ENCODE results near the gene CDHR3. TPM values are rescaled to one million over a fixed set of nuclear protein-coding genes. Genes with fewer than 3 reads are reported as not detected.

Gene CDHR3
- total RNA-seq, 1 experiment from 2014 or later = 4.0 TPM

- Mint-ChIP-seq H3K9me3 (ENCODE audit: low read depth, unreplicated experiment) (no peaks in the 10 kb centered on the region), H3K4me1 (ENCODE audit: low read depth, unreplicated experiment) (no peaks in the 10 kb centered on the region), H3K4me3 (ENCODE audit: low read depth, unreplicated experiment) (no peak overlapping the region), H3K36me3 (ENCODE audit: insufficient read depth, unreplicated experiment) (no peaks in the 10 kb centered on the region), H3K27me3 (ENCODE audit: unreplicated experiment) (peaks cover 37% of the 10 kb centered on the region), H3K27ac (ENCODE audit: unreplicated experiment) (no peak overlapping the region)
- no peak for TF ChIP-seq CTCF (IDR thresholded peaks at IDR 0.05; ENCODE audit: unreplicated experiment)
- CTCF ChIA-PET = interaction anchor here (0.6 kb wide), 1 partner anchor 187 kb away, joined by 3 read pairs; no protein-coding TSS in a partner anchor
- intact Hi-C loops (cut with micrococcal nuclease; ENCODE audit: unreplicated experiment) = no loop called here
- BruUV-seq (replicated peaks) = no TSS peak
- no peak for DNase-seq
Observed at GRCh38 chr7:106018566-106019469, 55.8 kb downstream of the CDHR3 start.

GRCh38 chr7:106019470-106019820 is 56.4 kb downstream of the CDHR3 start:
- no peaks in the 10 kb centered on the region for H3K36me3 Mint-ChIP-seq (ENCODE audit: insufficient read depth, unreplicated experiment)
- intact Hi-C loops (cut with micrococcal nuclease; ENCODE audit: unreplicated experiment) = no loop called here

GRCh38 chr7:106021151-106022067 is 58.3 kb downstream of the CDHR3 start:
- intact Hi-C loops (cut with micrococcal nuclease; ENCODE audit: unreplicated experiment) = no loop called here
- H3K27ac Mint-ChIP-seq (ENCODE audit: unreplicated experiment) = no peak overlapping the region
- CTCF ChIA-PET = no interaction called here

More at GRCh38 chr7:106019470-106019820, 56.4 kb downstream of the CDHR3 start:
- no peak for TF ChIP-seq CTCF (IDR thresholded peaks at IDR 0.05; ENCODE audit: unreplicated experiment)
- Mint-ChIP-seq H3K9me3 (ENCODE audit: low read depth, unreplicated experiment) (no peaks in the 10 kb centered on the region), H3K4me3 (ENCODE audit: low read depth, unreplicated experiment) (no peak overlapping the region), H3K27ac (ENCODE audit: unreplicated experiment) (no peak overlapping the region), H3K27me3 (ENCODE audit: unreplicated experiment) (peaks cover 44% of the 10 kb centered on the region), H3K4me1 (ENCODE audit: low read depth, unreplicated experiment) (no peaks in the 10 kb centered on the region)
- DNase-seq = no peak
- BruUV-seq (replicated peaks) = no TSS peak
- CTCF ChIA-PET = interaction anchor here (0.6 kb wide), 1 partner anchor 186 kb away, joined by 3 read pairs; no protein-coding TSS in a partner anchor

More at GRCh38 chr7:106021151-106022067, 58.3 kb downstream of the CDHR3 start:
- TF ChIP-seq CTCF (IDR thresholded peaks at IDR 0.05; ENCODE audit: unreplicated experiment) = no peak
- no TSS peak for BruUV-seq (replicated peaks)
- no peaks in the 10 kb centered on the region for H3K36me3 Mint-ChIP-seq (ENCODE audit: insufficient read depth, unreplicated experiment)
- DNase-seq = no peak
- peaks cover 39% of the 10 kb centered on the region for H3K27me3 Mint-ChIP-seq (ENCODE audit: unreplicated experiment)
- H3K9me3 Mint-ChIP-seq (ENCODE audit: low read depth, unreplicated experiment) = no peaks in the 10 kb centered on the region
- H3K4me3 Mint-ChIP-seq (ENCODE audit: low read depth, unreplicated experiment) = no peak overlapping the region
- no peaks in the 10 kb centered on the region for H3K4me1 Mint-ChIP-seq (ENCODE audit: low read depth, unreplicated experiment)
